ENCODE data around the gene FAM9B. TPM values are rescaled to one million over a fixed set of nuclear protein-coding genes. Genes with fewer than 3 reads are reported as not detected.

FAM9B gene
- total RNA-seq, 1 experiment from 2014 or later, result 0.07 TPM

GRCh38 chrX:9064694-9065093 lies 30.8 kb upstream of the FAM9B start:
- Histone ChIP-seq H3K4me3 (ENCODE audit: low read length) (no peak overlapping the region), H3F3A (ENCODE audit: low read length, unreplicated experiment) (no peaks in the 10 kb centered on the region), H3K27ac (ENCODE audit: low read length) (no peak overlapping the region), H3K4me2 (ENCODE audit: low read length) (no peak overlapping the region), H3K79me2 (ENCODE audit: low read length) (no peaks in the 10 kb centered on the region), H3K9me3 (ENCODE audit: low read length) (no peaks in the 10 kb centered on the region), H3K4me1 (ENCODE audit: insufficient read depth, low read length) (no peaks in the 10 kb centered on the region), H3K27me3 (ENCODE audit: low read length) (no peaks in the 10 kb centered on the region), H3K9ac (ENCODE audit: low read length) (no peak overlapping the region), H3K9me2 (replicated peaks; ENCODE audit: low read length) (no peaks in the 10 kb centered on the region), H3K36me3 (ENCODE audit: low read depth, low read length) (no peaks in the 10 kb centered on the region), H2AFZ (ENCODE audit: low read length) (no peak overlapping the region), H4K20me1 (ENCODE audit: low read length) (no peaks in the 10 kb centered on the region)
- no peak for DNase-seq
- ChIA-PET POLR2A (ENCODE audit: unreplicated experiment) (no interaction called here), CTCF (no interaction called here)
- no peak for ATAC-seq
- TF ChIP-seq EZH2phosphoT487 (IDR thresholded peaks at IDR 0.05; ENCODE audit: borderline replicate concordance, low read length) (no peak), EZH2 (IDR thresholded peaks at IDR 0.05; ENCODE audit: low read length, unreplicated experiment) (no peak), CTCF (conservative IDR thresholded peaks at IDR 0.05; ENCODE audit: low read depth, low read length) (no peak)
- intact Hi-C loops (cut with micrococcal nuclease), result no loop called here
- no TSS peak for BruUV-seq (replicated peaks)

- ChIA-PET CTCF (no interaction called here), POLR2A (ENCODE audit: unreplicated experiment) (no interaction called here)
- no peak overlapping the region for H3K27ac ChIP-seq (ENCODE audit: low read length)
- H3K36me3 ChIP-seq (ENCODE audit: low read depth, low read length), result no peaks in the 10 kb centered on the region
- no peak overlapping the region for H2AFZ ChIP-seq (ENCODE audit: low read length)
- ATAC-seq (no peak), DNase-seq (no peak)
- no peak overlapping the region for H3K4me3 ChIP-seq (ENCODE audit: low read length)
- H3K79me2 ChIP-seq (ENCODE audit: low read length), result no peaks in the 10 kb centered on the region
- intact Hi-C loops (cut with micrococcal nuclease), result no loop called here
- TF ChIP-seq EZH2 (IDR thresholded peaks at IDR 0.05; ENCODE audit: low read length, unreplicated experiment) (no peak), EZH2phosphoT487 (IDR thresholded peaks at IDR 0.05; ENCODE audit: borderline replicate concordance, low read length) (no peak), CTCF (conservative IDR thresholded peaks at IDR 0.05; ENCODE audit: low read depth, low read length) (no peak)
- no peaks in the 10 kb centered on the region for H3K9me3 ChIP-seq (ENCODE audit: low read length)
- BruUV-seq (replicated peaks), result no TSS peak
- no peaks in the 10 kb centered on the region for H3K27me3 ChIP-seq (ENCODE audit: low read length)
- H3K4me2 ChIP-seq (ENCODE audit: low read length), result no peak overlapping the region
- H3K9ac ChIP-seq (ENCODE audit: low read length), result no peak overlapping the region
- H3K9me2 ChIP-seq (replicated peaks; ENCODE audit: low read length), result no peaks in the 10 kb centered on the region
- H3K4me1 ChIP-seq (ENCODE audit: insufficient read depth, low read length), result no peaks in the 10 kb centered on the region
- no peaks in the 10 kb centered on the region for H3F3A ChIP-seq (ENCODE audit: low read length, unreplicated experiment)
- H4K20me1 ChIP-seq (ENCODE audit: low read length), result no peaks in the 10 kb centered on the region
Observed at GRCh38 chrX:9062641-9063040, 28.7 kb upstream of the FAM9B start.

GRCh38 chrX:9055354-9055753 lies 21.4 kb upstream of the FAM9B start:
- H3K9ac ChIP-seq (ENCODE audit: low read length), result no peak overlapping the region
- H3F3A ChIP-seq (ENCODE audit: low read length, unreplicated experiment), result no peaks in the 10 kb centered on the region
- no TSS peak for BruUV-seq (replicated peaks)
- H2AFZ ChIP-seq (ENCODE audit: low read length), result no peak overlapping the region
- ChIA-PET POLR2A (ENCODE audit: unreplicated experiment) (no interaction called here), CTCF (interaction anchor here (0.5 kb wide), 1 partner anchor 296 kb away, joined by 10 read pairs; no protein-coding TSS in a partner anchor)
- no peaks in the 10 kb centered on the region for H4K20me1 ChIP-seq (ENCODE audit: low read length)
- no peak overlapping the region for H3K4me3 ChIP-seq (ENCODE audit: low read length)
- no peaks in the 10 kb centered on the region for H3K27me3 ChIP-seq (ENCODE audit: low read length)
- TF ChIP-seq EZH2phosphoT487 (IDR thresholded peaks at IDR 0.05; ENCODE audit: borderline replicate concordance, low read length), result no peak
- TF ChIP-seq EZH2 (IDR thresholded peaks at IDR 0.05; ENCODE audit: low read length, unreplicated experiment), result no peak
- TF ChIP-seq CTCF (conservative IDR thresholded peaks at IDR 0.05; ENCODE audit: low read depth, low read length), result no peak
- no peaks in the 10 kb centered on the region for H3K36me3 ChIP-seq (ENCODE audit: low read depth, low read length)
- no peaks in the 10 kb centered on the region for H3K79me2 ChIP-seq (ENCODE audit: low read length)
- H3K9me3 ChIP-seq (ENCODE audit: low read length), result no peaks in the 10 kb centered on the region
- ATAC-seq (no peak), DNase-seq (no peak)
- H3K4me1 ChIP-seq (ENCODE audit: insufficient read depth, low read length), result no peaks in the 10 kb centered on the region
- H3K4me2 ChIP-seq (ENCODE audit: low read length), result no peak overlapping the region
- intact Hi-C loops (cut with micrococcal nuclease), result no loop called here
- H3K9me2 ChIP-seq (replicated peaks; ENCODE audit: low read length), result no peaks in the 10 kb centered on the region
- no peak overlapping the region for H3K27ac ChIP-seq (ENCODE audit: low read length)
